GM18507 (cell line): Measurements from ENCODE around the gene PIK3CA.

Source experiments
- DNase-seq: peaks from one replicate; pipeline ENCODE4 v3.0.0; 2011; ENCODE audit warnings: low read depth; ENCODE audit not compliant: insufficient read length; ENCODE audit errors: extremely low spot score
- FAIRE-seq: peaks from 2 replicates; lab custom pipeline; 2011; peaks lifted over from hg19 to GRCh38; lab: Jason Lieb, UNC

The PIK3CA gene

DNA sequence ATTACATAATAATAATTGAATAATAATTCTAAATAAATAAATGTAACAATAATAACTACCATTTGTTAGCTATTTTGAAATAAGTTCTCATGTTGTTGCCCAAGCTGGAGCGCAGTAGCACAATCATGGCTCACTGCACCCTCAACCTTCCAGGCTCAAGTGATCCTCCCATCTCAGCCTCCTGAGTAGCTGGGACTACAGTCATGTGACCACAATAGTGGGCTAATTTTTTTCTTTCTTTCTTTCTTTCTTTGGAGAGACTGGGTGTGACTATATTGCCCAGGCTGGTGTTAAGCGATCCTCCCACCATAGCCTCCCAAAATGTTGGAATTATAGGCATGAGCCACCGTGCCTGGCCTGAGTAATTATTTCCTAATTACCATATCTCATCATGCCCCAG lies 133.7 kb downstream of the PIK3CA start:
- FAIRE-seq (no peak), DNase-seq (no peak)

DNA sequence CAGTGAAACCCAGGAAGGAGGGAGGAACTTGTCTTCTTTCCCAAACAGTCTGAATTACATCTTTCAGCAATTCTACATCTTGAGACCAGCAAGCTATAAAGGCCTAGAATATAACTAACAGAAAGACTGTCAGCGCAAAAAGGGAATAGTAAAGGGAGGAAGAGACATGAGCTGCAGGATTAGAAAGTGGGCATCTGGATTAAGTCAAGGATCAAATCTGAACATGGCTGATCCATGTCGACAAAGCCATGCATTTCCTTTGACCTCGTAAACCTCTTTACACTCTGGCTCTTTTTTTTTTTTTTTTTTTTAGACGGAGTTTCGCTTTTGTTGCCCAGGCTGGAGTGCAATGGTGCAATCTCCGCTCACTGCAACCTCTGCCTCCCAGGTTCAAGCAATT lies 138.2 kb downstream of the PIK3CA start:
- FAIRE-seq (no peak), DNase-seq (no peak)

DNA sequence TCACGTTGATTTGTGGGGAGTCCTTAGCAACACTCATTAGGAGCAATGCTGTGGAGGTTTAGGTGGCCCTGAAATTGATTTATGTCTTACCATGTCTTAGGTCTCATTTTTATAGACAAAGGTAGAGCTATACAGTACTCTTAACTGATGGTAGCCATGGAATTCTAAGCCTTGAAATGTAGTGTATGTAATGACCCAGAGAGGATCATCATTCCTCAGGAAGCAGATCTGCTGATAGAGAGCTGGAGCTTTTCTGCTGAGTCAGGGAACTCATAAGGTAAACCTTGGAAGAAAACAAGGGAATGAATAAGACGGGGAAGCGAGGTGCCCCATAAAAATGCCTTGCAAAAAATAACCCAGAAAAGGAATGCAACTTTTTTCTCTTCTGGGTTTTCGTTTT lies 140.7 kb downstream of the PIK3CA start:
- DNase-seq (no peak), FAIRE-seq (no peak)

DNA sequence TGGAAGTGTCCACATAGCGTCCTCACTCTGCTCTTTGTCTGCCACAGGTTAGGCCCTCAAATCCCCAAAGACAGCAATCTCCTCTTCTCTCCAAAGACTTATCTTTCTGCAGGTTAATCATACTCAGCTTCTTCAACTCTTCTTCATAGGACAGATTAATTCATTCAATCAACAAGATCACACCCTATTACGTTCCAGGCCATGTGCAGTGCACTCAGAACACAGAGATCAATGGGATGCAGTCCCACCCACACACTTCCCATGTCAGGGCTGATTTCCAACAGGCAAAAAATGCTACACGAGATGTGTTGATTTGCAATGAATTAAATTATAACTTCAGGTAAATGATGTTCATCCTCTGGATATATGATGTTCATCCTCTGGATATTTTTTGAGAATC lies 141.1 kb downstream of the PIK3CA start:
- no peak for DNase-seq
- no peak for FAIRE-seq
